Suprapubic skin (tissue), 4 donors: ENCODE results near the gene OSGIN1. TPM values are rescaled to one million over a fixed set of nuclear protein-coding genes. Genes with fewer than 3 reads are reported as not detected.

Experiments used
- DNase-seq, 2 donors: peaks; one replicate each; pipeline ENCODE4 v3.0.0-alpha.2; 2019; ENCODE audit warnings: low spot score in 2 of 2
- H3K27ac ChIP-seq: fragments of 200-600 bp; sonication (generic); one replicate; pipeline ENCODE4 v1.5.1; 2019
- H3K27me3 ChIP-seq: fragments of 200-600 bp; sonication (generic); one replicate; pipeline ENCODE4 v1.5.1; 2019
- H3K36me3 ChIP-seq: fragments of 200-600 bp; sonication (generic); one replicate; pipeline ENCODE4 v1.5.1; 2019
- H3K4me1 ChIP-seq: fragments of 200-600 bp; sonication (generic); one replicate; pipeline ENCODE4 v1.5.1; 2019
- H3K4me3 ChIP-seq: fragments of 200-600 bp; sonication (generic); one replicate; pipeline ENCODE4 v1.5.1; 2019; ENCODE audit warnings: mild to moderate bottlenecking
- H3K9me3 ChIP-seq: fragments of 200-600 bp; sonication (generic); one replicate; pipeline ENCODE4 v1.5.1; 2019
- CTCF ChIP-seq, 2 donors: fragments of 200-600 bp in 1 of 2; fragments of 450-650 bp in 1 of 2; sonication (generic) in 1 of 2; IDR thresholded peaks; one replicate each; pipeline ENCODE4 v1.5.1; 2016 to 2019; ENCODE audit warnings: antibody characterized with exemption in 2 of 2, mild to moderate bottlenecking in 1 of 2, moderate library complexity in 1 of 2
- EP300 ChIP-seq: sonication (generic); formaldehyde crosslinking; IDR thresholded peaks from one replicate; pipeline ENCODE4 v1.6.1; 2017; ENCODE audit warnings: antibody characterized with exemption
- POLR2A ChIP-seq, 2 donors: fragments of 450-650 bp; IDR thresholded peaks; one replicate each; pipeline ENCODE4 v1.6.1; 2017; ENCODE audit warnings: antibody characterized with exemption in 2 of 2, mild to moderate bottlenecking in 2 of 2, moderate library complexity in 2 of 2
- POLR2AphosphoS5 ChIP-seq, 3 donors: sonication (generic); formaldehyde crosslinking; IDR thresholded peaks; one replicate each; pipeline ENCODE4 v1.6.1; 2017; ENCODE audit warnings: antibody characterized with exemption in 3 of 3
- WGBS: methylation state at CpG from one replicate; pipeline ENCODE4 v1.1.5; 2018; 5-methylcytosine and 5-hydroxymethylcytosine counted together
- total RNA-seq, 4 donors: library from RNA; depleted of rRNA; stranded (reverse); fragments of >200 nt; gene quantifications; one replicate each; pipeline ENCODE4 v1.1.0, GENCODE V29; 2016

OSGIN1 gene
- total RNA-seq, 4 donors from 2014 or later = 1.0 to 2.2 (median 1.5) TPM

GRCh38 chr16:83928341-83929055 is 24.5 kb upstream of the OSGIN1 start:
- peaks cover 9% of the 10 kb centered on the region for H3K4me1 ChIP-seq
- H3K9me3 ChIP-seq = no peaks in the 10 kb centered on the region
- no peak overlapping the region for H3K27ac ChIP-seq
- no peaks in the 10 kb centered on the region for H3K27me3 ChIP-seq
- H3K4me3 ChIP-seq = no peak overlapping the region
- WGBS = 81% methylated on average over 11 of the region's 16 CpGs
- TF ChIP-seq CTCF (IDR thresholded peaks at IDR 0.05) = no peak
- no peak for TF ChIP-seq EP300
- TF ChIP-seq POLR2A (IDR thresholded peaks at IDR 0.05) = no peak
- TF ChIP-seq POLR2AphosphoS5 (IDR thresholded peaks at IDR 0.05) = no peak
- H3K36me3 ChIP-seq = no peaks in the 10 kb centered on the region
- DNase-seq = no peak

GRCh38 chr16:83929811-83930555 is 23.1 kb upstream of the OSGIN1 start:
- peaks cover 9% of the 10 kb centered on the region for H3K4me1 ChIP-seq
- no peak overlapping the region for H3K4me3 ChIP-seq
- TF ChIP-seq EP300 (no peak), POLR2AphosphoS5 (IDR thresholded peaks at IDR 0.05) (no peak), CTCF (IDR thresholded peaks at IDR 0.05) (no peak)
- H3K27me3 ChIP-seq = no peaks in the 10 kb centered on the region
- DNase-seq = no peak
- no peak overlapping the region for H3K27ac ChIP-seq
- no peaks in the 10 kb centered on the region for H3K36me3 ChIP-seq
- H3K9me3 ChIP-seq = no peaks in the 10 kb centered on the region
- WGBS = 75% methylated on average over 16 of the region's 17 CpGs

- H3K27ac ChIP-seq = no peak overlapping the region
- 83% methylated on average over 16 of the region's 22 CpGs for WGBS
- peaks cover 9% of the 10 kb centered on the region for H3K4me1 ChIP-seq
- H3K36me3 ChIP-seq = no peaks in the 10 kb centered on the region
- no peaks in the 10 kb centered on the region for H3K27me3 ChIP-seq
- no peak for DNase-seq
- TF ChIP-seq POLR2AphosphoS5 (IDR thresholded peaks at IDR 0.05) (no peak), POLR2A (IDR thresholded peaks at IDR 0.05) (no peak), EP300 (no peak), CTCF (IDR thresholded peaks at IDR 0.05) (no peak)
- no peaks in the 10 kb centered on the region for H3K9me3 ChIP-seq
- H3K4me3 ChIP-seq = no peak overlapping the region
These were observed 22.1 kb upstream of the OSGIN1 start for GRCh38 chr16:83930730-83931500.

- no peak overlapping the region for H3K4me3 ChIP-seq
- H3K9me3 ChIP-seq = no peaks in the 10 kb centered on the region
- H3K27ac ChIP-seq = no peak overlapping the region
- no peaks in the 10 kb centered on the region for H3K36me3 ChIP-seq
- peaks cover 6% of the 10 kb centered on the region for H3K4me1 ChIP-seq
- WGBS = 80% methylated on average over 2 of the region's 17 CpGs
- no peaks in the 10 kb centered on the region for H3K27me3 ChIP-seq
- no peak for DNase-seq
- TF ChIP-seq POLR2A (IDR thresholded peaks at IDR 0.05) = no peak
These were observed 21.5 kb upstream of the OSGIN1 start for GRCh38 chr16:83931556-83931955.

GRCh38 chr16:83932304-83932703 is 20.7 kb upstream of the OSGIN1 start:
- H3K4me3 ChIP-seq = no peak overlapping the region
- TF ChIP-seq POLR2AphosphoS5 (IDR thresholded peaks at IDR 0.05) (no peak), CTCF (IDR thresholded peaks at IDR 0.05) (no peak), EP300 (no peak), POLR2A (IDR thresholded peaks at IDR 0.05) (no peak)
- no peaks in the 10 kb centered on the region for H3K27me3 ChIP-seq
- no peaks in the 10 kb centered on the region for H3K4me1 ChIP-seq
- DNase-seq = no peak
- 89% methylated on average over 8 of the region's 11 CpGs for WGBS
- no peaks in the 10 kb centered on the region for H3K9me3 ChIP-seq
- no peak overlapping the region for H3K27ac ChIP-seq
- no peaks in the 10 kb centered on the region for H3K36me3 ChIP-seq
